GM23338 (cell line): ENCODE measurements around the gene MYDGF. TPM values are rescaled to one million over a fixed set of nuclear protein-coding genes. Genes with fewer than 3 reads are reported as not detected.

Experiments
- ATAC-seq: fragments of 200-7000 bp; cut with Tn5 transposase; 3 replicates; pipeline ENCODE4 v1.9.1; 2020
- DNase-seq: peaks from one replicate; pipeline ENCODE4 v3.0.0-alpha.2; 2015; ENCODE audit warnings: low spot score
- H2AFZ ChIP-seq: fragments of 200-600 bp; sonication (generic); 2 replicates; pipeline ENCODE4 v1.8.0; 2016; ENCODE audit warnings: antibody characterized with exemption, mild to moderate bottlenecking, moderate library complexity
- H3F3A ChIP-seq: fragments of 200-600 bp; sonication (generic); replicated peaks from 2 replicates; pipeline ENCODE4 v1.8.0; 2017; ENCODE audit warnings: antibody characterized with exemption, mixed run types, low read depth
- H3K27ac ChIP-seq: fragments of 200-600 bp; sonication (generic); 2 replicates; pipeline ENCODE4 v1.6.1; 2016; ENCODE audit warnings: low read depth
- H3K27me3 ChIP-seq: fragments of 200-600 bp; sonication (generic); 2 replicates; pipeline ENCODE4 v1.8.0; 2016; ENCODE audit warnings: mild to moderate bottlenecking, mixed run types, moderate library complexity; ENCODE audit not compliant: insufficient read depth
- H3K36me3 ChIP-seq: fragments of 200-600 bp; sonication (generic); 2 replicates; pipeline ENCODE4 v1.8.0; 2016; ENCODE audit warnings: mild to moderate bottlenecking; ENCODE audit not compliant: insufficient read depth
- H3K4me1 ChIP-seq: fragments of 200-600 bp; sonication (generic); 2 replicates; pipeline ENCODE4 v1.8.0; 2016; ENCODE audit warnings: mild to moderate bottlenecking, moderate library complexity; ENCODE audit not compliant: insufficient read depth
- H3K4me2 ChIP-seq: fragments of 200-600 bp; sonication (generic); 2 replicates; pipeline ENCODE4 v1.7.1; 2017; ENCODE audit warnings: mixed run types
- H3K4me3 ChIP-seq: fragments of 200-600 bp; sonication (generic); 2 replicates; pipeline ENCODE4 v1.6.1; 2016; ENCODE audit warnings: mixed run types
- H3K79me2 ChIP-seq: fragments of 200-600 bp; sonication (generic); replicated peaks from 2 replicates; pipeline ENCODE4 v1.8.0; 2017; ENCODE audit warnings: mild to moderate bottlenecking; ENCODE audit not compliant: insufficient read depth
- H3K9me2 ChIP-seq: fragments of 200-600 bp; sonication (generic); 2 replicates; pipeline ENCODE4 v1.8.0; 2017; ENCODE audit not compliant: insufficient read depth
- H4K20me1 ChIP-seq: fragments of 200-600 bp; sonication (generic); replicated peaks from 2 replicates; pipeline ENCODE4 v1.8.0; 2017; ENCODE audit warnings: mild to moderate bottlenecking; ENCODE audit not compliant: insufficient read depth
- H3K27ac Mint-ChIP-seq: 2 replicates; pipeline ENCODE4 v1.8.0; 2020; ENCODE audit warnings: inconsistent platforms, mild to moderate bottlenecking, moderate library complexity, mixed read lengths
- H3K27me3 Mint-ChIP-seq: 3 replicates; pipeline ENCODE4 v1.8.0; 2022; ENCODE audit warnings: low read depth, mild to moderate bottlenecking, moderate library complexity, mixed read lengths, inconsistent platforms; ENCODE audit not compliant: insufficient read depth, poor library complexity
- H3K36me3 Mint-ChIP-seq: 3 replicates; pipeline ENCODE4 v1.8.0; 2021; ENCODE audit warnings: low read depth, mild to moderate bottlenecking, inconsistent platforms, moderate library complexity, mixed read lengths
- H3K4me1 Mint-ChIP-seq: 3 replicates; pipeline ENCODE4 v1.8.0; 2020; ENCODE audit warnings: mild to moderate bottlenecking, inconsistent platforms, mixed read lengths
- H3K4me3 Mint-ChIP-seq: 3 replicates; pipeline ENCODE4 v1.8.0; 2021; ENCODE audit warnings: moderate library complexity, mild to moderate bottlenecking, inconsistent platforms, mixed read lengths
- H3K9me3 Mint-ChIP-seq: 3 replicates; pipeline ENCODE4 v1.8.0; 2020; ENCODE audit warnings: moderate library complexity, mild to moderate bottlenecking, inconsistent platforms, mixed read lengths
- EZH2 ChIP-seq: fragments of 200-600 bp; sonication (generic); IDR thresholded peaks from one replicate; pipeline ENCODE4 v1.8.0; 2017; ENCODE audit warnings: antibody characterized with exemption, mild to moderate bottlenecking, low read depth; ENCODE audit not compliant: unreplicated experiment
- NANOG ChIP-seq: IDR thresholded peaks from 2 replicates; pipeline ENCODE4 v1.6.1; 2016; ENCODE audit warnings: antibody characterized with exemption, borderline replicate concordance
- POLR2AphosphoS5 ChIP-seq: IDR thresholded peaks from 2 replicates; pipeline ENCODE4 v1.6.1; 2016; ENCODE audit warnings: antibody characterized with exemption, low read depth
- ZNF114 ChIP-seq: fragments of 250-450 bp; sonication (Bioruptor Pico); IDR thresholded peaks from 2 replicates; pipeline ENCODE4 v1.5.0; 2020; ENCODE audit warnings: mild to moderate bottlenecking, moderate library complexity
- polyA plus RNA-seq: library from polyadenylated mRNA; unstranded; fragments of >200 nt; fragmentation: Nextera tagmentation; extraction: Ambion mirVana; gene quantifications from 2 replicates; pipeline ENCODE4 v1.2.1, GENCODE V29; 2016
- total RNA-seq: library from RNA; depleted of rRNA; stranded (reverse); fragments of >200 nt; shearing (Covaris generic); gene quantifications from 2 replicates; pipeline ENCODE4 v1.2.3, GENCODE V29; 2014
- TF ChIP-seq, protein P1 (sequence below): IDR thresholded peaks from 2 replicates; pipeline ENCODE4 v1.6.1; 2016; ENCODE audit warnings: antibody characterized with exemption
- TF ChIP-seq, protein P2 (sequence below), 2 experiments: fragments of 200-600 bp in 1 of 2; sonication (generic) in 1 of 2; conservative IDR thresholded peaks; 2 replicates each; pipeline versions ENCODE4 v1.5.1 to v1.6.1; 2016 to 2017; ENCODE audit warnings: antibody characterized with exemption in 2 of 2, low read depth in 2 of 2, mild to moderate bottlenecking in 2 of 2, moderate library complexity in 1 of 2
- TF ChIP-seq, protein P3 (sequence below): IDR thresholded peaks from one replicate; pipeline ENCODE4 v1.6.1; 2018; ENCODE audit warnings: antibody characterized with exemption; ENCODE audit not compliant: unreplicated experiment
- TF ChIP-seq, protein P4 (sequence below): fragments of 250-450 bp; sonication (Bioruptor Pico); IDR thresholded peaks from 2 replicates; pipeline ENCODE4 v1.5.0; 2020; ENCODE audit warnings: mild to moderate bottlenecking, moderate library complexity

MYDGF gene
- total and polyA plus RNA-seq, 2 experiments from 2014 or later: 42.3 to 99.5 TPM

DNA sequence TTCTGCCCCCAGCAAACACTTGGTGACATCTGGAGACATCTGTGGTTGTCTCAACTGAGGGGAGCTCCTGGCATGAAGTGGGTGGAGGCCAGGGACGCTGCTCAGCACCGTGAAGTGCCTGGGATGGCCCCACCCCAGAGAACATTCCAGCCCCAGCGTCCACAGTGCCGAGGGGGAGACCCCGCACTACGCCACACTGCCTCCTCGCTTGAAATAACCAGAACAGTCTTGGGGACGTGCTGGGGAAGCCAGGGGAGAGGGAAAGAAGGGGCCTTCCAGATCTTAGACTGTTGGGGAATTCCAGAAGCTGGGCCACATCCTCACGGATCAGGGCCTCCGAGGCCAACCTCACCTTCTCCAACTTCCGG, 49.3 kb upstream of the MYDGF start:
- Histone ChIP-seq H2AFZ (no peak overlapping the region), H3K9me2 (no peaks in the 10 kb centered on the region), H3K36me3 (no peaks in the 10 kb centered on the region; the same call in 1 of the 2 replicates), H3K4me3 (no peak overlapping the region), H3K4me2 (no peak overlapping the region), H3K27ac (no peak overlapping the region), H3K79me2 (peaks cover 24% of the 10 kb centered on the region), H4K20me1 (no peaks in the 10 kb centered on the region; the same call in 1 of the 2 replicates), H3K4me1 (peaks cover 9% of the 10 kb centered on the region; the same call in 1 of the 2 replicates), H3K27me3 (no peaks in the 10 kb centered on the region), H3F3A (no peaks in the 10 kb centered on the region)
- Mint-ChIP-seq H3K9me3 (peaks cover 5% of the 10 kb centered on the region; the same call in 2 of the 3 replicates), H3K27ac (no peak overlapping the region), H3K36me3 (peaks cover 40% of the 10 kb centered on the region), H3K4me1 (peaks cover 2% of the 10 kb centered on the region; the same call in 1 of the 3 replicates), H3K4me3 (no peak overlapping the region), H3K27me3 (peaks cover 10% of the 10 kb centered on the region)
- TF ChIP-seq, protein P1, sequence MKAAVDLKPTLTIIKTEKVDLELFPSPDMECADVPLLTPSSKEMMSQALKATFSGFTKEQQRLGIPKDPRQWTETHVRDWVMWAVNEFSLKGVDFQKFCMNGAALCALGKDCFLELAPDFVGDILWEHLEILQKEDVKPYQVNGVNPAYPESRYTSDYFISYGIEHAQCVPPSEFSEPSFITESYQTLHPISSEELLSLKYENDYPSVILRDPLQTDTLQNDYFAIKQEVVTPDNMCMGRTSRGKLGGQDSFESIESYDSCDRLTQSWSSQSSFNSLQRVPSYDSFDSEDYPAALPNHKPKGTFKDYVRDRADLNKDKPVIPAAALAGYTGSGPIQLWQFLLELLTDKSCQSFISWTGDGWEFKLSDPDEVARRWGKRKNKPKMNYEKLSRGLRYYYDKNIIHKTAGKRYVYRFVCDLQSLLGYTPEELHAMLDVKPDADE: no peak
- no peak for TF ChIP-seq POLR2AphosphoS5
- TF ChIP-seq, protein P2, sequence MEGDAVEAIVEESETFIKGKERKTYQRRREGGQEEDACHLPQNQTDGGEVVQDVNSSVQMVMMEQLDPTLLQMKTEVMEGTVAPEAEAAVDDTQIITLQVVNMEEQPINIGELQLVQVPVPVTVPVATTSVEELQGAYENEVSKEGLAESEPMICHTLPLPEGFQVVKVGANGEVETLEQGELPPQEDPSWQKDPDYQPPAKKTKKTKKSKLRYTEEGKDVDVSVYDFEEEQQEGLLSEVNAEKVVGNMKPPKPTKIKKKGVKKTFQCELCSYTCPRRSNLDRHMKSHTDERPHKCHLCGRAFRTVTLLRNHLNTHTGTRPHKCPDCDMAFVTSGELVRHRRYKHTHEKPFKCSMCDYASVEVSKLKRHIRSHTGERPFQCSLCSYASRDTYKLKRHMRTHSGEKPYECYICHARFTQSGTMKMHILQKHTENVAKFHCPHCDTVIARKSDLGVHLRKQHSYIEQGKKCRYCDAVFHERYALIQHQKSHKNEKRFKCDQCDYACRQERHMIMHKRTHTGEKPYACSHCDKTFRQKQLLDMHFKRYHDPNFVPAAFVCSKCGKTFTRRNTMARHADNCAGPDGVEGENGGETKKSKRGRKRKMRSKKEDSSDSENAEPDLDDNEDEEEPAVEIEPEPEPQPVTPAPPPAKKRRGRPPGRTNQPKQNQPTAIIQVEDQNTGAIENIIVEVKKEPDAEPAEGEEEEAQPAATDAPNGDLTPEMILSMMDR (conservative IDR thresholded peaks at IDR 0.05; ENCODE audit: low read depth in 2 of 2): no peak
- ATAC-seq: no peak
- no peak for DNase-seq

DNA sequence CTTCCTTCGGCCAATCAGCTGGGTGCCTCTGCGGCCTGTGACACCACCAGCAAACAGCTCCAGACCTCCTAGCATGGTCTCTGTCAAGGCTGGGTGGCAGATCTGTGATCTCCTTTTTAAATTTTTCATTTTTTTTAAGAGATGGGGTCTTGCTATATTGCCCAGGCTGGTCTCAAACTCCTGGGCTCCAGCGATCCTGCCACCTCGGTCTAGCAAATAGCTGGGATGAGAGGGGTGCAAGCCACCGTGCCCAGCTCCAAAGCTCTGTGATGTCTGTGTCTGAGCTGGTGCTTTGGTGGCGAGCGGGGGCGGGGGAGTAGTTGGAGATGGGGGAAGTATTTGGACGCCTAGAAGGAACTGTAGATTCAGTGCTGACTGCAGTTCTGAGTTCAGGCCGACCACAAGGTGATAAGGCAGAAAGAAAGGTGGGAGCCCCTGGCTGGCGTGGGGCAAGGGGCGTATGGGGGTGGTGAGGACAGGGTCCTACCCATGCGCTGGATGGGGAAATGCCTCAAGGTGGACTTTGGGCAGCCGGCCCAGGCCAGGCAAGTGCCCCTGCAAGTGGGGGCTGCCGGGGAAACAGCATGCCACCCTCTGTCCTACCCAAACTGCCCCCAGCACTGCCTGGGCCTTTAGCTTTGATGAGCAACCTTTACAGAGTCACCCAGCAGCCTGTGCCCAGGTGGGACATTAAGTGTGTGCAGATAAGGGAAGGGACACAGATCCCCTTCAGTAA, 48.0 kb upstream of the MYDGF start:
- peaks cover 5% of the 10 kb centered on the region for H3K27me3 Mint-ChIP-seq
- no peak overlapping the region for H3K4me3 Mint-ChIP-seq
- Histone ChIP-seq H3K27ac (no peak overlapping the region), H3K79me2 (peaks cover 22% of the 10 kb centered on the region), H3K36me3 (no peaks in the 10 kb centered on the region; the same call in 1 of the 2 replicates), H3K4me3 (no peak overlapping the region), H3K4me2 (no peak overlapping the region), H3F3A (no peaks in the 10 kb centered on the region), H3K9me2 (no peaks in the 10 kb centered on the region), H3K27me3 (no peaks in the 10 kb centered on the region), H4K20me1 (no peaks in the 10 kb centered on the region; the same call in 1 of the 2 replicates), H3K4me1 (peaks cover 9% of the 10 kb centered on the region; the same call in 1 of the 2 replicates), H2AFZ (no peak overlapping the region)
- peaks cover 43% of the 10 kb centered on the region for H3K36me3 Mint-ChIP-seq
- H3K4me1 Mint-ChIP-seq: peaks cover 2% of the 10 kb centered on the region; the same call in 1 of the 3 replicates
- no peak overlapping the region for H3K27ac Mint-ChIP-seq
- H3K9me3 Mint-ChIP-seq: no peaks in the 10 kb centered on the region
- ATAC-seq: no peak
- DNase-seq: no peak
- TF ChIP-seq ZNF114 (CRISPR knock-in tag) (no peak), NANOG (no peak), EZH2 (no peak)
- TF ChIP-seq, protein P3, sequence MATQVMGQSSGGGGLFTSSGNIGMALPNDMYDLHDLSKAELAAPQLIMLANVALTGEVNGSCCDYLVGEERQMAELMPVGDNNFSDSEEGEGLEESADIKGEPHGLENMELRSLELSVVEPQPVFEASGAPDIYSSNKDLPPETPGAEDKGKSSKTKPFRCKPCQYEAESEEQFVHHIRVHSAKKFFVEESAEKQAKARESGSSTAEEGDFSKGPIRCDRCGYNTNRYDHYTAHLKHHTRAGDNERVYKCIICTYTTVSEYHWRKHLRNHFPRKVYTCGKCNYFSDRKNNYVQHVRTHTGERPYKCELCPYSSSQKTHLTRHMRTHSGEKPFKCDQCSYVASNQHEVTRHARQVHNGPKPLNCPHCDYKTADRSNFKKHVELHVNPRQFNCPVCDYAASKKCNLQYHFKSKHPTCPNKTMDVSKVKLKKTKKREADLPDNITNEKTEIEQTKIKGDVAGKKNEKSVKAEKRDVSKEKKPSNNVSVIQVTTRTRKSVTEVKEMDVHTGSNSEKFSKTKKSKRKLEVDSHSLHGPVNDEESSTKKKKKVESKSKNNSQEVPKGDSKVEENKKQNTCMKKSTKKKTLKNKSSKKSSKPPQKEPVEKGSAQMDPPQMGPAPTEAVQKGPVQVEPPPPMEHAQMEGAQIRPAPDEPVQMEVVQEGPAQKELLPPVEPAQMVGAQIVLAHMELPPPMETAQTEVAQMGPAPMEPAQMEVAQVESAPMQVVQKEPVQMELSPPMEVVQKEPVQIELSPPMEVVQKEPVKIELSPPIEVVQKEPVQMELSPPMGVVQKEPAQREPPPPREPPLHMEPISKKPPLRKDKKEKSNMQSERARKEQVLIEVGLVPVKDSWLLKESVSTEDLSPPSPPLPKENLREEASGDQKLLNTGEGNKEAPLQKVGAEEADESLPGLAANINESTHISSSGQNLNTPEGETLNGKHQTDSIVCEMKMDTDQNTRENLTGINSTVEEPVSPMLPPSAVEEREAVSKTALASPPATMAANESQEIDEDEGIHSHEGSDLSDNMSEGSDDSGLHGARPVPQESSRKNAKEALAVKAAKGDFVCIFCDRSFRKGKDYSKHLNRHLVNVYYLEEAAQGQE: no peak
- TF ChIP-seq, protein P4, sequence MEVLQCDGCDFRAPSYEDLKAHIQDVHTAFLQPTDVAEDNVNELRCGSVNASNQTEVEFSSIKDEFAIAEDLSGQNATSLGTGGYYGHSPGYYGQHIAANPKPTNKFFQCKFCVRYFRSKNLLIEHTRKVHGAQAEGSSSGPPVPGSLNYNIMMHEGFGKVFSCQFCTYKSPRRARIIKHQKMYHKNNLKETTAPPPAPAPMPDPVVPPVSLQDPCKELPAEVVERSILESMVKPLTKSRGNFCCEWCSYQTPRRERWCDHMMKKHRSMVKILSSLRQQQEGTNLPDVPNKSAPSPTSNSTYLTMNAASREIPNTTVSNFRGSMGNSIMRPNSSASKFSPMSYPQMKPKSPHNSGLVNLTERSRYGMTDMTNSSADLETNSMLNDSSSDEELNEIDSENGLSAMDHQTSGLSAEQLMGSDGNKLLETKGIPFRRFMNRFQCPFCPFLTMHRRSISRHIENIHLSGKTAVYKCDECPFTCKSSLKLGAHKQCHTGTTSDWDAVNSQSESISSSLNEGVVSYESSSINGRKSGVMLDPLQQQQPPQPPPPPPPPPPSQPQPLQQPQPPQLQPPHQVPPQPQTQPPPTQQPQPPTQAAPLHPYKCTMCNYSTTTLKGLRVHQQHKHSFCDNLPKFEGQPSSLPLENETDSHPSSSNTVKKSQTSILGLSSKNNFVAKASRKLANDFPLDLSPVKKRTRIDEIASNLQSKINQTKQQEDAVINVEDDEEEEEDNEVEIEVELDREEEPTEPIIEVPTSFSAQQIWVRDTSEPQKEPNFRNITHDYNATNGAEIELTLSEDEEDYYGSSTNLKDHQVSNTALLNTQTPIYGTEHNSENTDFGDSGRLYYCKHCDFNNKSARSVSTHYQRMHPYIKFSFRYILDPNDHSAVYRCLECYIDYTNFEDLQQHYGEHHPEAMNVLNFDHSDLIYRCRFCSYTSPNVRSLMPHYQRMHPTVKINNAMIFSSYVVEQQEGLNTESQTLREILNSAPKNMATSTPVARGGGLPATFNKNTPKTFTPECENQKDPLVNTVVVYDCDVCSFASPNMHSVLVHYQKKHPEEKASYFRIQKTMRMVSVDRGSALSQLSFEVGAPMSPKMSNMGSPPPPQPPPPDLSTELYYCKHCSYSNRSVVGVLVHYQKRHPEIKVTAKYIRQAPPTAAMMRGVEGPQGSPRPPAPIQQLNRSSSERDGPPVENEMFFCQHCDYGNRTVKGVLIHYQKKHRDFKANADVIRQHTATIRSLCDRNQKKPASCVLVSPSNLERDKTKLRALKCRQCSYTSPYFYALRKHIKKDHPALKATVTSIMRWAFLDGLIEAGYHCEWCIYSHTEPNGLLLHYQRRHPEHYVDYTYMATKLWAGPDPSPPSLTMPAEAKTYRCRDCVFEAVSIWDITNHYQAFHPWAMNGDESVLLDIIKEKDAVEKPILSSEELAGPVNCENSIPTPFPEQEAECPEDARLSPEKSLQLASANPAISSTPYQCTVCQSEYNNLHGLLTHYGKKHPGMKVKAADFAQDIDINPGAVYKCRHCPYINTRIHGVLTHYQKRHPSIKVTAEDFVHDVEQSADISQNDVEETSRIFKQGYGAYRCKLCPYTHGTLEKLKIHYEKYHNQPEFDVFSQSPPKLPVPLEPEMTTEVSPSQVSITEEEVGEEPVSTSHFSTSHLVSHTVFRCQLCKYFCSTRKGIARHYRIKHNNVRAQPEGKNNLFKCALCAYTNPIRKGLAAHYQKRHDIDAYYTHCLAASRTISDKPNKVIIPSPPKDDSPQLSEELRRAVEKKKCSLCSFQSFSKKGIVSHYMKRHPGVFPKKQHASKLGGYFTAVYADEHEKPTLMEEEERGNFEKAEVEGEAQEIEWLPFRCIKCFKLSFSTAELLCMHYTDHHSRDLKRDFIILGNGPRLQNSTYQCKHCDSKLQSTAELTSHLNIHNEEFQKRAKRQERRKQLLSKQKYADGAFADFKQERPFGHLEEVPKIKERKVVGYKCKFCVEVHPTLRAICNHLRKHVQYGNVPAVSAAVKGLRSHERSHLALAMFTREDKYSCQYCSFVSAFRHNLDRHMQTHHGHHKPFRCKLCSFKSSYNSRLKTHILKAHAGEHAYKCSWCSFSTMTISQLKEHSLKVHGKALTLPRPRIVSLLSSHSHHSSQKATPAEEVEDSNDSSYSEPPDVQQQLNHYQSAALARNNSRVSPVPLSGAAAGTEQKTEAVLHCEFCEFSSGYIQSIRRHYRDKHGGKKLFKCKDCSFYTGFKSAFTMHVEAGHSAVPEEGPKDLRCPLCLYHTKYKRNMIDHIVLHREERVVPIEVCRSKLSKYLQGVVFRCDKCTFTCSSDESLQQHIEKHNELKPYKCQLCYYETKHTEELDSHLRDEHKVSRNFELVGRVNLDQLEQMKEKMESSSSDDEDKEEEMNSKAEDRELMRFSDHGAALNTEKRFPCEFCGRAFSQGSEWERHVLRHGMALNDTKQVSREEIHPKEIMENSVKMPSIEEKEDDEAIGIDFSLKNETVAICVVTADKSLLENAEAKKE (CRISPR knock-in tag): no peak
